Naive B cell (primary cell): ENCODE results near the gene DPP10. TPM values are rescaled to one million over a fixed set of nuclear protein-coding genes. Genes with fewer than 3 reads are reported as not detected.
A peak's percentile ranks its signal among the peaks of the same experiment; 100 is the strongest.

Experiments
- ATAC-seq, 2 donors: fragments of 150-1000 bp; cut with Tn5 transposase; 2 replicates each; pipeline ENCODE4 v1.10.0; 2021; ENCODE audit warnings: low read depth in 2 of 2, mild to moderate bottlenecking in 2 of 2, moderate library complexity in 2 of 2
- DNase-seq: peaks from one replicate; pipeline ENCODE4 v3.0.0; 2022
- H3K27ac Mint-ChIP-seq, 6 donors: one replicate each; pipeline ENCODE4 v1.8.0; 2020 to 2022; ENCODE audit warnings: mild to moderate bottlenecking in 6 of 6, mixed read lengths in 6 of 6, moderate library complexity in 5 of 6, inconsistent platforms in 2 of 6
- H3K27me3 Mint-ChIP-seq, 3 donors: one replicate each; pipeline ENCODE4 v1.8.0; 2021 to 2022; ENCODE audit warnings: mixed read lengths in 3 of 3, mild to moderate bottlenecking in 1 of 3
- H3K36me3 Mint-ChIP-seq, 2 donors: one replicate each; pipeline ENCODE4 v1.8.0; 2020 to 2022; ENCODE audit warnings: mixed read lengths in 2 of 2, inconsistent platforms in 1 of 2, mild to moderate bottlenecking in 1 of 2
- H3K4me1 Mint-ChIP-seq, 3 donors: one replicate each; pipeline ENCODE4 v1.8.0; 2020 to 2022; ENCODE audit warnings: mixed read lengths in 3 of 3, inconsistent platforms in 1 of 3, mild to moderate bottlenecking in 1 of 3, moderate library complexity in 1 of 3
- H3K4me3 Mint-ChIP-seq, 8 donors: one replicate each; pipeline ENCODE4 v1.8.0; 2020 to 2022; ENCODE audit warnings: mild to moderate bottlenecking in 8 of 8, mixed read lengths in 8 of 8, moderate library complexity in 8 of 8, inconsistent platforms in 2 of 8
- H3K9me3 Mint-ChIP-seq, 7 donors: one replicate each; pipeline ENCODE4 v1.8.0; 2020 to 2022; ENCODE audit warnings: mixed read lengths in 7 of 7, mild to moderate bottlenecking in 5 of 7, inconsistent platforms in 2 of 7, moderate library complexity in 1 of 7
- polyA plus RNA-seq, 6 donors: library from polyadenylated mRNA; unstranded; fragments of 300-500 nt; fragmentation: Illumina TruSeq; gene quantifications; one replicate each; pipeline ENCODE4 v1.2.3, GENCODE V29; 2021; ENCODE audit warnings: low read depth in 6 of 6

The DPP10 gene
- polyA plus RNA-seq, 6 donors from 2014 or later, result not detected

DNA sequence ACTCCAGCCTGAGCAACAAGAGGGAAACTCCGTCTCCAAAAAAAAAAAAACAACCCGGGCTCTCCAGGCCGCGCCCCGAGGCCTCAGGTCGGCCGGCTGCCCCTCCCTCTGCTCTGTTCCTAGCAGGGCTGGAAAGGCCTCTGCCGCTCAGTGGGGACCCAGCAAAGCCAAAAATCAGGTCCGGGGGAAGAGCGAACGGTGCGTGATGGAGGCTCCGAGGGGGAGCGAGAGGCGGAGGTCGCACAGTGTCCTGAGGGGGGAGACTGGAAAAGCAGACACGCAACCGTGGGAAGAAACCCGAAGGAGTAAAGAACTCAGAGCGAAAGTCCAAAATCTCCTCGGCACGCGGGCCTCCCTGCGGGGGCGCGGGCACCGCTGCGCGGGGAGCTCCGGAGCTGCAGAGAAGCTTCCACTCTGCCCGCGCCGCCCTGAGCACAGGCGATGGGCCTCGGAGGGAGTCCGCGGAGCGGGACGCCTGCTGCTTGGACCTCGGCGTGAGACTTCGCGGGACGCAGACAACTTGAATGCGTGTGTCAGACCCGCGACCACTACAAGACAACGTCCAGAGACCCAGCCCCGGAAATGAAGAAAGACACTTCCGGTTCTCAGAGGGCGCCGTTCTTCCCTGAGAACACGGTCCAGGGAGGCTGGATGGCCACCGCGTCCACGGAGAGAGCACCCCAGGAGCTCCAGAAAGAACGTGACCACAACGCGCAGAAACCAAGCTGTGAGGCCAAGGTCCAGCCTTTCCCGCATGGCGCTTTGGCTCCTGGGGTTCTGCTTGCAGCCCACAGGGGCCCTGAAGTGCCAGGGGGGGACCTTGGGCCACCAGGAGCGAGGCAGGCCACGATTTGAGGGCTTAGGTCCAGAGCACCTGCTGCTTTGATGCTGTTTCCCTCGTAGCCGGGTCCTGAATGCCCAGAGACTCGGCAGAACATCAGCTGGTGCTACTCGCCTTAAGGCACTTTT is 219.8 kb downstream of the DPP10 start:
- Mint-ChIP-seq H3K27ac (peak overlapping the region in 1 of 6 donors; percentile 41), H3K9me3 (peaks cover 0 to 11% (median 2%) of the 10 kb centered on the region in 7 donors), H3K27me3 (peaks cover 17 to 39% (median 25%) of the 10 kb centered on the region in 3 donors), H3K4me3 (peak overlapping the region; percentile 21 to 88 (median 77)), H3K4me1 (peaks cover 6 to 12% (median 7%) of the 10 kb centered on the region in 3 donors), H3K36me3 (no peaks in the 10 kb centered on the region)
- DNase-seq (no peak), ATAC-seq (no peak)

GRCh38 chr2:114668415-114668814 is 226.0 kb downstream of the DPP10 start:
- H3K9me3 Mint-ChIP-seq, result peaks cover 0 to 5% (median 2%) of the 10 kb centered on the region in 7 donors
- DNase-seq (no peak), ATAC-seq (no peak)
- H3K27me3 Mint-ChIP-seq, result no peaks in the 10 kb centered on the region
- no peak overlapping the region for H3K27ac Mint-ChIP-seq
- no peaks in the 10 kb centered on the region for H3K36me3 Mint-ChIP-seq
- H3K4me1 Mint-ChIP-seq, result no peaks in the 10 kb centered on the region
- no peak overlapping the region for H3K4me3 Mint-ChIP-seq

DNA sequence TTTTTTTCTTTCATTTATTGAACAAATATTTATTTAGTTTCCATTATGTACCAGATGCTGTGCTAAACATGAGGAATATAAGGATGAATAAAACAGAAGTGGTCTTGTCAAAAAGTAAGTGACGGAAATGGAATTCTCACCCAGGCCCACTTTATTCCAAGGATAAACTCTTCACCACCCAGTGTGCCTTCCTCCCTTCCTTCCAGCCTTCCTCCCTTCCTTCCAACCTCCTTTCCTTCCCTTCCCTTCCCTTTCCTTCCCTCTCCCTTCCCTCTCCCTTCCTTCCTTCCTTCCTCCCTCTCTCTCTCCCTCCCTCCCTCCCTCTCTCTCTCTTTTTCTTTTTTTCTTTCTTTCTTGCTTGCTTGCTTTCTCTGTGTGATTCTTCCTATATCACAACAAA is 240.8 kb downstream of the DPP10 start:
- DNase-seq, result no peak
- Mint-ChIP-seq H3K4me3 (no peak overlapping the region), H3K27me3 (peaks cover 0 to 7% (median 0%) of the 10 kb centered on the region in 3 donors)

DNA sequence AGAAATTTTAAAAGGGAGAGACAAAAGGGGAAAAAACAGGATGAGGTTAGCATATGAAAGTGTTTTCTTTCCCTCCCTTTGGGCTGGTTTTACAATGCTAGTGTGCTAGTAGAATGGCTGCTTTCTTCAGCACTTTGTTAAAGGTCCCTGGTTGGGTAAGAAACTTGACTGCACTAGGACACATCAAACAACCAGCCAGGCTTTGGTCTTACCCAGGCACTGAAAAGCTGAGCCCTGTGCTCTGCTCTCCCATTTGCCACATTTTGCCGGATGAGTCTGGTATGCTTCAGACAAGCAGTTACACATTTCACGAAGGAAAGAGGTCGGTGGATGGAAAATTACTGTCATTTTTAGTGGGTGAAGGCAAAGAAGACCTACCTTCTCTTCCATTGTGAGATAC is 242.0 kb downstream of the DPP10 start:
- DNase-seq (no peak), ATAC-seq (no peak)
- H3K4me1 Mint-ChIP-seq, result no peaks in the 10 kb centered on the region
- H3K4me3 Mint-ChIP-seq, result no peak overlapping the region
- peaks cover 0 to 7% (median 0%) of the 10 kb centered on the region in 3 donors for H3K27me3 Mint-ChIP-seq
- peaks cover 0 to 5% (median 3%) of the 10 kb centered on the region in 7 donors for H3K9me3 Mint-ChIP-seq
- no peaks in the 10 kb centered on the region for H3K36me3 Mint-ChIP-seq
- H3K27ac Mint-ChIP-seq, result no peak overlapping the region

More for the DNA sequence above, 240.8 kb downstream of the DPP10 start:
- Mint-ChIP-seq H3K9me3 (peaks cover 0 to 5% (median 0%) of the 10 kb centered on the region in 7 donors), H3K4me1 (no peaks in the 10 kb centered on the region), H3K27ac (no peak overlapping the region), H3K36me3 (no peaks in the 10 kb centered on the region)
- no peak for ATAC-seq

DNA sequence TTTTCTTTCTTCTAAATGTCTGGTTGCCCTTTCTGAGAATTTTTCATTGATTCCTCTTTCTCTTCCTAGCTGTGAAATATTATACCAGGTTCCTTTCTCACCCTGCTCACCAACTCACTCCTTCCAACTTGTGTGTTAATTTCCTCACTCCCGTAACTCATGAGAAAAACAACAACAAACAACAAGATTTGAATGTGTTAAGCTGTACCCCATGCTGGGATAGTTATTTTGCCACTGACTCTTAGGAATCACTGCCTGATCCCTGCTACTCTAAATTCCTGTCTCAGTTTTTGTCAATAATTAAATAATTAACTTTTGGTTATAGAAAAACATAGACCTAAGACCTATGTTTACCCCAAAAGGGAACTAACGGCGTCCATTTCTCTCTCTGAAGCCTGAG is 242.7 kb downstream of the DPP10 start:
- Mint-ChIP-seq H3K27me3 (peaks cover 0 to 7% (median 0%) of the 10 kb centered on the region in 3 donors), H3K4me1 (no peaks in the 10 kb centered on the region), H3K9me3 (peaks cover 0 to 5% (median 3%) of the 10 kb centered on the region in 7 donors), H3K4me3 (no peak overlapping the region), H3K27ac (no peak overlapping the region), H3K36me3 (no peaks in the 10 kb centered on the region)
- no peak for ATAC-seq
- no peak for DNase-seq

GRCh38 chr2:114688241-114688640 is 245.8 kb downstream of the DPP10 start:
- no peaks in the 10 kb centered on the region for H3K4me1 Mint-ChIP-seq
- ATAC-seq (no peak), DNase-seq (no peak)
- H3K9me3 Mint-ChIP-seq, result peaks cover 0 to 14% (median 5%) of the 10 kb centered on the region in 7 donors
- no peak overlapping the region for H3K4me3 Mint-ChIP-seq
- H3K36me3 Mint-ChIP-seq, result no peaks in the 10 kb centered on the region
- peaks cover 0 to 7% (median 5%) of the 10 kb centered on the region in 3 donors for H3K27me3 Mint-ChIP-seq
- H3K27ac Mint-ChIP-seq, result no peak overlapping the region

DNA sequence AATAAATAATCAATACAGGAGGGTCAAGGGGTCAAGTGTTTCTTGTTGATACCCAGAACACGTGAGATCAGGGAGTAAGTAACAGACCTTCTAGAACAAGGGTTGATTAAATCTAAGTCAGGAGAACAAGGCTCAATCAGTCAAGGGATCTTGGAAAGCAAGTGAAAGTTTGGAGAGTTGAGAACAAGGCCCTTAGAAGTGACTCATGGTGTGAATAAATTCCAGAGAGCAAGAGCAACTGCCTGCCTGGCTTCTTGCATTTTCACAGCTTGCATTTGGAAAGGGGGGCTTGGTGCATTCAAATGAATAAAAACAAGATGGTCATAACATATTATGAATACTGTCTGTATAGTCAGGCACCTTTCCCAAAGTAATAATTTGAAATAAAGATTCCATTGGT is 256.1 kb downstream of the DPP10 start:
- H3K27ac Mint-ChIP-seq, result no peak overlapping the region
- H3K9me3 Mint-ChIP-seq, result peaks cover 0 to 5% (median 3%) of the 10 kb centered on the region in 7 donors
- H3K36me3 Mint-ChIP-seq, result no peaks in the 10 kb centered on the region
- no peak overlapping the region for H3K4me3 Mint-ChIP-seq
- ATAC-seq, result no peak
- no peak for DNase-seq
- peaks cover 0 to 3% (median 0%) of the 10 kb centered on the region in 3 donors for H3K27me3 Mint-ChIP-seq
- no peaks in the 10 kb centered on the region for H3K4me1 Mint-ChIP-seq

DNA sequence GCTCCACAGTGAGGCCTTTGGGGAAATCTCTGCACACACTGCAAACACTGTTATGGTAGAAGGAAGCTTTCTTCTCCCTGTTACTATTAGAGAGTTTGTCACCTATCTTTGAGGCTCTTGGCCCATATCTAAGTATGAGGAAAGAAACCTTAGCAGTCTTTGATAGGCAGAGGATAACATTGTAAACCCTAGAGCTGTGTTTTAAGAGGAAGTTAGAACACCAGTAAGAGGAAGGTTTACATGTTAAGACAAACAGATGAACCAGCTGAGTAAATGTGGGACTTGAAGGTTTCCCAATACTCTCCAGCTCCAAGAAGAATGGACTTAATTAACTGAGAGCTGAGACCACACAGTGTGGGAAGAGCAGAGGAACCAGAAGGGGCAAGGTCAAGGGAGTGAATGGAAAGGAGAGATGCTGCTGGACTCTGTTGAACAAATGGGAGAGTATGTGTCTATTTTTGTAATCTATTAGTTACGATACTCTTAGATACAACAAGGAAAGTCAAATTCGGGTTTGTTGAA is 257.0 kb downstream of the DPP10 start:
- Mint-ChIP-seq H3K4me3 (no peak overlapping the region), H3K27ac (no peak overlapping the region), H3K4me1 (no peaks in the 10 kb centered on the region), H3K9me3 (peaks cover 0 to 8% (median 3%) of the 10 kb centered on the region in 7 donors), H3K36me3 (no peaks in the 10 kb centered on the region), H3K27me3 (peaks cover 0 to 3% (median 0%) of the 10 kb centered on the region in 3 donors)
- ATAC-seq (no peak), DNase-seq (no peak)

DNA sequence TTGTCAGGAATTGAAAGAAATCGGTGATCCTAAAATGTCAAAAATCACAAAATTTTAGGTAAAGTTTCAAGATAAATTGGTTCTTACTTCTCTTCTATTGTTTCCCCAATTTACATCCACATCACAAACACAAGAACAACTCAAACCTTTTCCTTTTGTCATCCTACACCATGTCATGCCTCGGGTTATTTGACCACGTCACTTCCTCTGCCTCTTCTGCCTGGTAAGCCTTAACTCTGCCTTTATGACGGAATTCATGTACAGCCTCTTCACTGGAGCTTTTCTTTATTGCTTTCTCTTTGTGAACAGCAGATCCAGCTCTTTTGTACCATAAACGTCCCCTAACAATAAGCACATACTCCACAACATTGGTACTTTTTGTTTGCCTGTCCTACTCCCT is 258.0 kb downstream of the DPP10 start:
- Mint-ChIP-seq H3K36me3 (no peaks in the 10 kb centered on the region), H3K4me3 (no peak overlapping the region), H3K27me3 (peaks cover 0 to 3% (median 0%) of the 10 kb centered on the region in 3 donors), H3K9me3 (peaks cover 0 to 12% (median 4%) of the 10 kb centered on the region in 7 donors), H3K4me1 (no peaks in the 10 kb centered on the region), H3K27ac (no peak overlapping the region)
- ATAC-seq, result no peak
- no peak for DNase-seq

DNA sequence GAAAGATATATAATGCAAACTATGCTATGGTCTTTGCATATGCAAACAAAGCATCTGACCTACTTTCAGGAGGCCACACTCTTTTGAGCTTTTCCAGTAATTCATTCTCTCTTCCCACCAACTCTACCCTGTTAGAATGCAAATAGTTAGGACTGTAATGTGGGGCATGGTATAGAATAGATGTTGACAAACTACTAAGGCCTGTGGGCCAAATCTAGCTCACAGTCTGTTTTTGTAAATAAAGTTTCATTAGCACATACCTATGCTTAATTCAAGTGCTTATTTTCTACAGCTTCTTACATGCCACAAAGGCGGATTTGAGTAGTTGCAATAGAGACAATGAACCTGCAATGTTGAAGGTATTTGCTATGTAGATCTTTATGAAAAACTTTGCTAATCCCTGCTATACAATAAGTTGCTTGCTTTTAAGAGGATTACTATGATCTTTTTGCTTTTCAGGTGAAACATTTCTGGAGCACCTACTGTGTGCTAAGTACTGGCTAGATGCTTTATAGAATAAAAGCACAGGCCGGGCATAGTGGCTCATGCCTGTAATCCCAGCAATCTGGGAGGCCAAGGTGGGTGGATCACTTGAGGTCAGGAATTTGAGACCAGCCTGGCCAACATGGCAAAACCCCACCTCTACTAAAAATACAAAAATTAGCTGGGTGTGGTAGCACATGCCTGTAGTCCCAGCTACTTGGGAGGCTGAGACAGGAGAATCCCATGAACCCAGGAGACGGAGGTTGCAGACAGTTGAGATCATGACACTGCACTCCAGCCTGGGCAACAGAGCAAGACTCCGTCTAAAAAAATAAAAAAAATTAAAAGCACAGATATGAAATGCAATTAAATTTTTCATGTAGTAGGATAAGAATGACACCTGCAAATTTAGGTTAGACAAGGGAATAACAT is 267.8 kb downstream of the DPP10 start:
- Mint-ChIP-seq H3K4me1 (no peaks in the 10 kb centered on the region), H3K27ac (no peak overlapping the region), H3K36me3 (no peaks in the 10 kb centered on the region), H3K9me3 (peaks cover 0 to 5% (median 0%) of the 10 kb centered on the region in 7 donors), H3K4me3 (no peak overlapping the region), H3K27me3 (no peaks in the 10 kb centered on the region)
- DNase-seq (no peak), ATAC-seq (no peak)

DNA sequence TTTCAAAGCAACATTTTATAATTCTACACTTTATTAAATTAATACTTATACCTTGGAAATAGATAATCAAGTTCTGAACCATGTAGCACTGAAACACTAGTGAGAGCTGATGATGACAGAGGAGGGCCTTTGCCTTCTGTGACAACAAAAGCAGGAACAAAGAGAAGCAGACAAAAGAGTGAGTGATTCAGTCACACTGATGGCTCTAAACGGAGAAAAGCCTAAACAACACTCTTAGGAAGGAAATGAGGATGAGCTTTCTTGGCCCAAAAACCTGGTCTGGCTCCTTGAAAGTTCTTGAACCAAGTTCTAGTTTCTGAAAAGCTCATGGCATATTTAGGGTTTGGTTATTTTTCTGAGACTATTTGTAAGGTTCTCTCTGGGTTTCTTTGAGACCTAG is 271.9 kb downstream of the DPP10 start:
- Mint-ChIP-seq H3K4me1 (no peaks in the 10 kb centered on the region), H3K27ac (no peak overlapping the region), H3K9me3 (peaks cover 0 to under 1% (median 0%) of the 10 kb centered on the region in 7 donors), H3K27me3 (no peaks in the 10 kb centered on the region), H3K36me3 (no peaks in the 10 kb centered on the region), H3K4me3 (no peak overlapping the region)
- no peak for DNase-seq
- no peak for ATAC-seq

- Mint-ChIP-seq H3K27me3 (no peaks in the 10 kb centered on the region), H3K36me3 (no peaks in the 10 kb centered on the region), H3K4me3 (no peak overlapping the region), H3K27ac (no peak overlapping the region), H3K9me3 (no peaks in the 10 kb centered on the region), H3K4me1 (no peaks in the 10 kb centered on the region)
- ATAC-seq (no peak), DNase-seq (no peak)
Measured at GRCh38 chr2:114717049-114717448, 274.6 kb downstream of the DPP10 start.

DNA sequence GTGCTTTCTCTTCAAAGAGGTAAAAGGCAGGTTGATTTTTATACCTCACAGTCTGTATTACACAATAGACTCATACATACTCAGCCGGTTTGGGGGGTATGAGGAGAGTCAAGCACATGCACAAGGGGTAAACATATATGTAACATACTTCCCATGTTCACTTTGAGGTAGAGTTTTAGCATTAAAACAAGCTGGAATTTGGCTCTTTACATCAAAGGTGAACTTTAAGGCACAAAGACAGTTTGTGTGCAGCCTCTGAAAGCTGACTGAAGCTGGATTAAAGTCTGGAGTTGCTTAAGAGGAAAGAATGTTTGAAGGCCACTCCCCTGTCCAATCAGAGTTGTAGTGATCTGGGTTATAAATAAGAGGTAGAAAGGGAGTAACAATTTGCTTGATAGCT is 282.0 kb downstream of the DPP10 start:
- Mint-ChIP-seq H3K4me3 (no peak overlapping the region), H3K4me1 (no peaks in the 10 kb centered on the region), H3K9me3 (peaks cover 0 to 6% (median 0%) of the 10 kb centered on the region in 7 donors), H3K27ac (no peak overlapping the region), H3K36me3 (no peaks in the 10 kb centered on the region), H3K27me3 (no peaks in the 10 kb centered on the region)
- ATAC-seq (no peak), DNase-seq (no peak)
